Anterior cingulate cortex (tissue), 58 donors: Measurements from ENCODE around the gene ITGB5.
"Not testable (repeated sequence)": the region's sequence is repeated elsewhere in the genome, so short reads cannot be mapped to it uniquely, and the experiment has no call there.

Experiments used
- DNase-seq, 58 donors: peaks; one replicate each; lab custom pipeline; 2025; lab: John Stamatoyannopoulos, UW

The ITGB5 gene

GRCh38 chr3:124763206-124763605 lies 124.0 kb downstream of the ITGB5 start:
- no peak for DNase-seq

GRCh38 chr3:124762661-124763011 lies 124.5 kb downstream of the ITGB5 start:
- DNase-seq, result no peak

DNA sequence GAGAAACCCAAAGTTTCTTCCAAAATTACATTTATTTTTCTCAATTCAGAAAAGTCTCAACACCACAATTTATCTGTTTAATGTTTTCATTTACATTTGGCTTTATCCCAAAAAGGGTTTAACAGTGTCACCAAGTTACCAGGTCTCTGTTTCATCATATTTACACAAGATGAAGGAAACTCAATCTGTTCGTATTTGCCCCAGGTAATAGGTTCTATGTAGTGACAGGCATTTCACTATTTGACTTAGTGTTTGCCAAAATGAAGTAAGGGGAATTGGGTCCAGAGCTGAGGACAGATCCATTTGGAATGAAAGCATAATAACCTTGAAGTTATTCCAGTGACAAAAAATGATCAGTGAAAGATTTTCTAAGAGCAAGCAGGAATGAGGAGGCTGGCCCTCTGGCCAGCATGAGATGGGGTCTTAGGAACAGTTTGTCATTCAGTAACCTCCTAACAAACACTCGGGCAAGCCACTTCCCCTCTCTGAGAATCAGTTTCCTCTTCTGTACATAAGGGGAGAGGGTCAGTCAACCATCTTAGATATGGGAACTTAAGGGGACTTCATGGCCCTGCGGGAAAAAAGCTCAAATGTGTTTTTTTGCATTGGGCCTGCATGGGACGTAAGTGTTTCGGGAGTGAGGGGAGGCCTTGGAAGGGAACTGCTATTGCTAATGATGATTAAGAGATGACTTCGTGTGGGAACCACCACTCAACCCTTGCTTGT lies 125.1 kb downstream of the ITGB5 start:
- no peak for DNase-seq

GRCh38 chr3:124761250-124761796 lies 125.8 kb downstream of the ITGB5 start:
- DNase-seq, result peak in 55 of 58 donors; percentile 18 to 92 (median 68)

DNA sequence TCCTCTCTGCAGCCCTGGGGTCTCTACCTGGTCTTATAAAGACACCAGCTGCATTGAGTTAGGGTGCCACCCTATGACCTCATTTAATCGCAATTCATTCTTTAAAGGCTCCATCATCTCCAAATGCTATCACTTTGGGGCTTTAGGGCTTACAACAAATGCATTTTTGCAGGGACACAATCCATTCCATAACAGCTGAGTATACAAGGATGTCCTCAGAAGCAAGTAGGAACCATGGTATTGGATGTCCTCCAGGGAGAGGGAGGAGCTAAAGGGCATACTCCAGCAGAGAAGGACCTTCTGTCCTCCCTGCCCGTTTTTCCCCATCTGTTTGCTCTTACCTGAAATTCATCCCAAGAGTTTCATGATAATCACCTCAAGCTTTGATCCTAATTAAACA lies 126.6 kb downstream of the ITGB5 start:
- no peak for DNase-seq

- DNase-seq, result no peak
These were observed 127.3 kb downstream of the ITGB5 start for GRCh38 chr3:124759666-124760401.

GRCh38 chr3:124758851-124759635 lies 128.1 kb downstream of the ITGB5 start:
- no peak for DNase-seq

- DNase-seq, result not testable (repeated sequence)
These were observed 129.2 kb downstream of the ITGB5 start for GRCh38 chr3:124757926-124758325.

DNA sequence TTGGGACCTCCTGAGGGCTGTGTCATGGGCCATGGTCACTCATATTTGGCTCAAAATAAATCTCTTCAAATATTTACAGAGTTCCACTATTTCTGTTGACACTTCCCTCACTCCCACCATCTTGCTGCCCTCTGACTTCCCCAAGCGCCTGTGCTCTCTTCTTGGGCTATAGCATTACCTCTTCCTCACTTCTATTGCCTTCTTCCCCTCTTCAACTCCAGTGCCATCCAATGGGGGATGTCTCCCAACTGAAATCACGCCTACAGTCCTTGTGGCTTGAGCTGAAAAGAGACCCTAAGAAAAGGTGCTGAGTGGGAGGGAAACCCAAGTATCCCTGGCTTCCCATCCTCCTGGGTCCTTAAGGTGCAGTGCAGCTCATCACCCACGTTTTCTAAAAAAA lies 135.1 kb downstream of the ITGB5 start:
- DNase-seq, result no peak

- DNase-seq, result no peak
These were observed 135.7 kb downstream of the ITGB5 start for GRCh38 chr3:124751501-124751900.

DNA sequence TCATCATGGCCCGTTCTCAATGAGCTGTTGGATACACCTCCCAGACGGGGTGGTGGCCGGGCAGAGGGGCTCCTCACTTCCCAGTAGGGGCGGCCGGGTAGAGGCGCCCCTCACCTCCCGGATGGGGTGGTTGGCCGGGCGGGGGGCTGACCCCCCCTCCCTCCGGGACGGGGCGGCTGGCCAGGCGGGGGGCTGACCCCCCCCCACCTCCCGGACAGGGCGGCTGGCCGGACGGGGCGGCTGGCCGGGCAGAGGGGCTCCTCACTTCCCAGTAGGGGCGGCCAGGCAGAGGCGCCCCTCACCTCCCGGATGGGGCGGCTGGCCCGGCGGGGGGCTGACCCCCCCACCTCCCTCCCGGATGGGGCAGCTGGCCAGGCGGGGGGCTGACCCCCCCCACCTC lies 137.3 kb downstream of the ITGB5 start:
- DNase-seq, result not testable (repeated sequence)

DNA sequence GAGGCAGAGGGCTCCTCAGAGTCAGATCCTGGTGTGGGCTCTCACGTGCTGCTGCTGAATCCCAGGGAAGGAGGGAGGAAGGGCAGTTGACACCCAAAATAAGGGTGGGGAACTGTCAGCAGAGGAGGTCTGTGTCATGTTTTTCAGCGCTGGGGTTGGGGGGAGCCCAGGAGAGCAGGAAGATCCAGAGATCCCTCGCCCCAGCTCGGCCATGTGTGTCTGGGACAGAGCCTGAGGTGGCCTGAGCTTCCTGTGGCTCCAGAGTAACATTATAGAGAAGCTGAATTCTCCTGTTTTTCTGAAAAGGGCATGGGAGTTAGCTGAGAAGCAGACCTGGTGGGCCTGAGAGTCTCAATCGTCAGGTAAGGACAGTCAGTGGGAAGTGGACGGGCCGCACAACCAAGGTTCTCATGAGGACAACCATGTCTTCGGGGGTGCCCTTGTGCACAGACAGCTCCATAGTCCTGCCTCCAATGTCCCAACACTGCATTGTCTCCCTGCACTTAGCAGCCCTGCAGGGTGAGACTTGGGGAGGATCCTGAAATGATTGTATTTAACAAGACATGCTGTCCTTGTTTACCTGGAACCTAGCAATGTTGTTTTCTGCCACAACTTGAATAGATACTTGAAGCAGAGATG lies 138.5 kb downstream of the ITGB5 start:
- no peak for DNase-seq

- DNase-seq, result no peak
These were observed 139.8 kb downstream of the ITGB5 start for GRCh38 chr3:124747111-124747981.

GRCh38 chr3:124745756-124746155 lies 141.4 kb downstream of the ITGB5 start:
- DNase-seq, result no peak

DNA sequence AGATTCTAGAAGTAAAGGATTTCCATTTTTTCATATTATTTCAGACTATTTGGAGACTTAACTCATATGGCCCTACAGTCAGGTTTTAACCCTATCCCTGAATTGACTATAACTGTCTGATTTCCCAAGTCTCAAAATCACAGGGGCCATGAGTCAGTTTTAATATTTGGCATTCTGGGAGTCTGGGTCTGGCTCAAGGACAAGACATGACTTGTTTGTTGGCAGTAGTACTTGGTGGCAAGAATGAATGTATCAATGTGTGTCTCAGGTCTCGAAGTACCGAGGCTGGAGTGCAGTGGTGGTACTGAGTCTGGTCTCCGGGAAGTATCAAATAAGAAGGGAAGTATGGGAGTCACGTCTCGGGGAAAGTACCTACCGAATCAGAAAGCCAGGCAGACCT lies 146.1 kb downstream of the ITGB5 start:
- DNase-seq, result no peak

DNA sequence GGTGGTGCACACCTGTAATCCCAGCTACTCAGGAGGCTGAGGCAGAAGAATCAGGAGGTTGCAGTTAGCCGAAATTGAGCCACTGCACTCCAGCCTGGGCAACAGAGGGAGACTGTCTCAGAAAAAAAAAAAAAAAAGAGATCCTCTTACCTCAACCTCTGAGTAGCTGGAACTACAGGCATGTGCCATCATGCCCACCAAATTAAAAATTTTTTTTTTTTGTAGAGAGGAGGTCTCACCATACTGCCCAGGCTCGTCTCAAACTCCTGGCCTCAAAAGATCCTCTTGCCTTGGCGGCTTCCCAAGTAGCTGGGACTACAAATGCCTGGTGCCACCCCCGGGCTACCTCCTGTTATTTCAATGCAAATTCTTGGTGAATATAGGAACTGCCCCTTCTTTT lies 155.4 kb downstream of the ITGB5 start:
- DNase-seq, result no peak

DNA sequence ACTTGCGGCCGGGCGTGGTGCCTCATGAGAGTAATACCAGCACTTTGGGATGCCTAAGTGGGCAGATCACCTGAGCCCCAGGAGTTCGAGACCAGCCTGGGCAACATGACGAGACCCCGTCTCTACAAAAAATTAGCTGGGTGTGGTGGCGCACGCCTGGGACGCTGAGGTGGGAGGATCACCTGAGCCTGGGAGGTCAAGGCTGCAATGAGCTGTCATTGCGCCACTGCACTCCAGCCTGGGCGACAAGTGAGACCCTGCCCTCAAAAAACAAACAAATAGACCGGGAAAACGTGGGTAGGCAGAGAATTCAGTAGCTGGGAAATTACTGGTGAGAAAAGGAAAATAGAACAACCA lies 156.2 kb downstream of the ITGB5 start:
- DNase-seq, result no peak

DNA sequence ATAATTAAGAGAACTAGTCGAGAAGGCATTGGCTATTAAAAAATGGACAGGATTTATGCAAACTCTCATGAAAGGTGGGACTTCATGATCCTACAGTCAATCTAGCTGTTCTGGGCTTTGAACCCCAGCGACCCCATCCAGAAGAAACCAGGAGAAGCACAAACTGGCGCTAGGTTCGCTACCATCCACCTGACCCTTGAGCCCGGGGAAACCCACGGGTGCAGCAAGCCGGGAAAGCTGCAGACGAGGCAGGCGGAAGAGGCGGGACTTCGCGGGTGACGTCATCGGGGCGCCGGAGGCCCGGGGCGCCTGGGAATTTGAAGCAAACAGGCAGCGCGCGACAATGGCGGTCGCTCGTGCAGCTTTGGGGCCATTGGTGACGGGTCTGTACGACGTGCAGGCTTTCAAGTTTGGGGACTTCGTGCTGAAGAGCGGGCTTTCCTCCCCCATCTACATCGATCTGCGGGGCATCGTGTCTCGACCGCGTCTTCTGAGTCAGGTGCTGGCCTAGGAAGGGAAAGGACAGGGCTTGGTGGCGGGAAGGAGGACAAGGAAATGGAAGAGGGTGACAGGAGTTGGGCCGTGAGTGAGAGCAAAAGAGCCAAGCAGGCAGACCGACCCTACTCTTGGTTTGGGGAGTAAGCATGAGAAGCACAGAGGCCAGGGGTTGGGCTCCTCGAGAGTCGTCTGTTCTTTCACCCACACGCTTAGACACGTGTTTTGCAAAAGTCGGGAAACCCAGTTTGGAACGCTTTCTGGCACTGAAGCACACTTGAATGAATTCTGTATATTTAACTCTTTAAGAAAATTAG lies 156.8 kb downstream of the ITGB5 start, which contains the start of gene UMPS:
Gene UMPS (plus strand): TSS at position 324 of the 812 bp plus-strand sequence. CDS start 20 bp downstream, at position 344.
- DNase-seq, result peak; percentile 29 to 93 (median 83)

DNA sequence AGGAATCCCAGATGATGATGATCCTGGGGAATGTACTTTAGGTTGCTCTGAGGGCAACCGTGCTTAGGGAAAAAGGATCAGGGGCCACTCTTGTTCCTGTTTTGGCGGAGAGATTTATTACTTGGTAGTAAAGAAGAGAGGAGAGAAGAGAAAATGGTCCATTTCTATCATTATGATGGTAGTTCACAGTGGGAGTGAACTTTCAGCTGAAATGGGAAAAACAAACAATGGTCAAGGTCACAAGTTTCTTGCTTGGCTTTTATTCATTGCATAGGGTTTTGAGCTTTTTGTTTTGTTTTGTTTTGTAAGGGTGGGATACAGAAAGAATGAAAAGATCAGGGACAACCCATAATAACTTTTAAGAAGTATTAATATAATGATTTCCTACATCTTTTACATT lies 164.6 kb downstream of the ITGB5 start:
- no peak for DNase-seq
